NCI-H748 (cell line): ENCODE data around the gene FAM169A.
"Not testable (repeated sequence)": the region's sequence is repeated elsewhere in the genome, so short reads cannot be mapped to it uniquely, and the experiment has no call there.

Experiments
- DNase-seq: peaks from one replicate; lab custom pipeline; 2025; ENCODE audit not compliant: unreplicated experiment; lab: John Stamatoyannopoulos, UW

Gene FAM169A, protein sequence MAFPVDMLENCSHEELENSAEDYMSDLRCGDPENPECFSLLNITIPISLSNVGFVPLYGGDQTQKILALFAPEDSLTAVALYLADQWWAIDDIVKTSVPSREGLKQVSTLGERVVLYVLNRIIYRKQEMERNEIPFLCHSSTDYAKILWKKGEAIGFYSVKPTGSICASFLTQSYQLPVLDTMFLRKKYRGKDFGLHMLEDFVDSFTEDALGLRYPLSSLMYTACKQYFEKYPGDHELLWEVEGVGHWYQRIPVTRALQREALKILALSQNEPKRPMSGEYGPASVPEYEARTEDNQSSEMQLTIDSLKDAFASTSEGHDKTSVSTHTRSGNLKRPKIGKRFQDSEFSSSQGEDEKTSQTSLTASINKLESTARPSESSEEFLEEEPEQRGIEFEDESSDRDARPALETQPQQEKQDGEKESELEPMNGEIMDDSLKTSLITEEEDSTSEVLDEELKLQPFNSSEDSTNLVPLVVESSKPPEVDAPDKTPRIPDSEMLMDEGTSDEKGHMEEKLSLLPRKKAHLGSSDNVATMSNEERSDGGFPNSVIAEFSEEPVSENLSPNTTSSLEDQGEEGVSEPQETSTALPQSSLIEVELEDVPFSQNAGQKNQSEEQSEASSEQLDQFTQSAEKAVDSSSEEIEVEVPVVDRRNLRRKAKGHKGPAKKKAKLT

GRCh38 chr5:74865804-74866595 lies at the start of gene FAM169A:
TSS of gene FAM169A (minus strand) at chr5:74866387. CDS start at chr5:74841676, 24,711 bp downstream.
- DNase-seq = peak; percentile 82

DNA sequence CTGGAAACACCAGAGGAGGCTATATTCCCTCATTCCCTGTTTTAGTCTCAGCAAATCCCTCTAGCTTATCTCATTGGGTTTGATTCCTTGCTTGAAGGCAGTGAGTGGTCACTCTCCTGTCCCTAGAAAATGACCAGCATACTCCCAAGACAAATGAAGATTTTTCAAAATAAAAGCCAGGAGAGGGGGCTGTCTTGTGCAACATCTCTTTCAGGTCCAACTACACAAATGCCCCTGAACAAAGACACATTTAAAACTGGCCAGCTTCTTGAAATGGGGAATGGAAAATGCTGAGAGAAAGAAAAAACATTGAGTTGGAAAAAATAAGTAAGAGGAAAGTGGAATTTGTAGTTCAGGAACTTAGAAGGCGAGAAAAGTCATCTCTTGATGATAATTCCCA lies 49.3 kb upstream of the FAM169A start:
- DNase-seq = no peak

DNA sequence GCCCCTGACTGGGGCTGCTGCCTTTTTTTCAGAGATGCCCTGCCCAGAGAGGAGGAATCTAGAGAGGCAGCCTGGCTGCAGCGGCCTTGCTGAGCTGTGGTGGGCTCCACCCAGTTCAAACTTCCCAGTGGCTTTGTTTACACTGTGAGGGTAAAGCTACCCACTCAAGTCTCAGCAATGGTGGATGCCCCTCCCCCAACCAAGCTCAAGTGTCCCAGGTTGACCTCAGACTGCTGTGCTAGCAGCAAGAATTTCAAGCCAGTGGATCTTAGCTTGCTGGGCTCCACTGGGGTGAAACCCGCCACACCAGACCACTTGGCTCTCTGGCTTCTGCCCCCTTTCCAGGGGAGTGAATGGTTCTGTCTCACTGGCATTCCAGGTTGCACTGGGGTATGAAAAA lies 45.2 kb upstream of the FAM169A start:
- DNase-seq = not testable (repeated sequence)

- DNase-seq = not testable (repeated sequence)
Measured at GRCh38 chr5:74909888-74910287, 43.7 kb upstream of the FAM169A start.

DNA sequence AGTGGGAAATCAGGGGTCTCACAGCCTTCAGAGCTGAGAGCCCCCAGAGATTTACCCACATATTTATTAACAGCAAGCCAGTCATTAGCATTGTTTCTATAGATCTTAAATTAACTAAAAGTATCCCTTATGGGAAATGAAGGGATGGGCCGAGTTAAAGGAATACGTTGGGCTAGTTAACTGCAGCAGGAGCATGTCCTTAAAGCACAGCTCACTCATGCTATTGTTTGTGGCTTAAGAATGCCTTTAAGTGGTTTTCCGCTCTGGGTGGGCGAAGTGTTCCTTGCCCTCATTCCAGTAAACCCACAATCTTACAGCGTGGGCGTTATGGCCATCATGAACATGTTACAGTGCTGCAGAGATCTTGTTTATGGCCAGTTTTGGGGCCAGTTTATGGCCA lies 42.0 kb upstream of the FAM169A start:
- DNase-seq = not testable (repeated sequence)

DNA sequence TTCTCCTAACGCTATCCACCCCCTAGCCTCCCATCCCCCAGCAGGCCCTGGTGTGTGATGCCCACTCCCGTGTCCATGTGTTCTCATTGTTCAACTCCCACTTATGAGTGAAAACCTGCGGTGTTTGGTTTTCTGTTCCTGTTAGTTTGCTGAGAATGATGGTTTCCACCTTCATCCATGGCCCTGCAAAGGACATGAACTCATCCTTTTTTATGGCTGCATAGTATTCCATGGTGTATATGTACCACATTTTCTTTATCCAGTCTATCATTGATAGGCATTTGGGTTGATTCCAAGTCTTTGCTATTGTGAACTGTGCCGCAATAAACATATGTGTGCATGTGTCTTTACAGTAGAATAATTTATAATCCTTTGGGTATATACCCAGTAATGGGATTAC lies 38.5 kb upstream of the FAM169A start:
- not testable (repeated sequence) for DNase-seq

DNA sequence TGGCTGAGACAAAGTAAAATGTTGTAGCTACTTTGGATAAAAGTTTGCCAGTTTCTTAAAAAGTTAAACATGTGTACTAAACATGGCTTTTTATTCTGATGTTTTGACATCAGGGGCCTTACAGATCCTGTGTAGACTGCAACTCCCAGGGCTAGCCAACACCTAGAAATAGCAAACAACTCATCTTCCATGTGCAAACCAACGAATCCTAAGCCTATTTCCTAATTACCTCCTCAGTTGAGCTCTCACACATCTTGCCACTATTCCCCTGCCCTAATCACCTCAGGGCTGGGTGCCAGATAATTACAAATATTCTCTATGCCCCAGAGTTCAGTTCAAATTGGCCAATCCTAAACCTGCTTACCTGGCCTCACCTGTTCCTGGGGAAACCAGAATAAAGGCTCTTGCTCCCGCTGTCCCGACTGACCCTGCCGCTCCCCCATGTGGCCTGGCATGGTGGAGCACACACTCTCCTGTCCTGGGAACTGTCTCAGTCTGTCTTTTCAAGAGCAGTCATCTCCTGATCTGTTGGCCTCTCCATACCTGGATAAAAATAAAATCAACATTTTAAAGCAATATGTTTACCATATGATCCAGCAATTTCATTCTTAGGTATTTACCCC lies 37.1 kb upstream of the FAM169A start:
- DNase-seq = peak; percentile 79

DNA sequence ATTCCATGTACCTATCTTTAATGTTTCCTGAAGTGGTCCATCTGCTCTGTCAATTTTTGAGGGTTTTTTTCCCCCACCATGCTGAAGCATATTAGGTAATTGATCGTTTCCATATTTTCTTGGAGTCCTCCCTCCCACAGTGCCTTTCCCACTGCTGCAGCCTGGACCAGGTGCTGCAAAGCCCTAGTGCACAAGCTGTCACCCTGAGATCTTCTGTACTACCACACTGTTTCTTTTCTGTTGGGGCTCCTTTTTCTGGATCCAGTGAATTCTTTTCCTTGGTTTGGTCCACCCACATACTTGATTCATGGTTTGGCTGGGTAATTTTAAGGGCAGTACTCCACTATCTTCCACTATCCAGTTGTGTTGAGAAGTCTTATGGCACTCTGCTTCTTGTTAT lies 30.9 kb upstream of the FAM169A start:
- DNase-seq = no peak

GRCh38 chr5:74895906-74896305 lies 29.7 kb upstream of the FAM169A start:
- no peak for DNase-seq

DNA sequence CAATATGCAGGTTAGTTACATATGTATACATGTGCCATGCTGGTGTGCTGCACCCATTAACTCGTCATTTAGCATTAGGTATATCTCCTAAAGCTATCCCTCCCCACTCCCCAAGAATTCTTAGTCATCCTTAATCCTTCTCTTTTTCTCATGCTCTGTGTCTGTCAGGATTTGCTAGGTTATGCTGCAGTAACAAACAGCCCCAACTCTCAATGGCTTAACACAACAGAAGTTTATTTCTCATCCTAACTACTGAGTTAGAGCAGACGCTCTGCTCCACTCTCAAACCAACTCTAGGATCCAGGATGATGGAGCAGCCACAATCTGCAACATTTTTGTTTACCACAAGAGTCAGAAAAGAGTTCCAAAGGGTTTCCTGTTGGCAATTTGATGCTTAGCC lies 28.2 kb upstream of the FAM169A start:
- DNase-seq = no peak

DNA sequence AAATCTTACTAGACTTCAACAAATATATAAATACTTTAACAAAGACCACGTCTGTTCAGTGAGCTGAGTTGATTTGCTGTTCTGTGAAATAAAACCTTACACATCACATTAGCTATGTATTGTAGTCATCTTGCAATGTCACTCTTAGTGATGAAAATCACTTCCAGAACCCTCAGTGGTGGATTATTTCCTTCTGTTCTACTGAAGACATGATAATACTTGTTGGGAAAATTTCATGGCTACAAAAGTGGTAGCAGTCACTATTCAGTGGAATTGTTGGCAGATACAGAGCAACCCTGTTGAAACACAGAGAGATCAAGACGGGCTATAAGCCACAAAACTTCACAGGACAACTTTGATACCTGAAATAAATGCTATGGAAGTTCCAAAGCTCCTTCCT lies 26.7 kb upstream of the FAM169A start:
- DNase-seq = no peak

GRCh38 chr5:74889523-74890105 lies 23.4 kb upstream of the FAM169A start:
- DNase-seq = no peak

- DNase-seq = no peak
Measured at GRCh38 chr5:74888117-74888516, 21.9 kb upstream of the FAM169A start.

DNA sequence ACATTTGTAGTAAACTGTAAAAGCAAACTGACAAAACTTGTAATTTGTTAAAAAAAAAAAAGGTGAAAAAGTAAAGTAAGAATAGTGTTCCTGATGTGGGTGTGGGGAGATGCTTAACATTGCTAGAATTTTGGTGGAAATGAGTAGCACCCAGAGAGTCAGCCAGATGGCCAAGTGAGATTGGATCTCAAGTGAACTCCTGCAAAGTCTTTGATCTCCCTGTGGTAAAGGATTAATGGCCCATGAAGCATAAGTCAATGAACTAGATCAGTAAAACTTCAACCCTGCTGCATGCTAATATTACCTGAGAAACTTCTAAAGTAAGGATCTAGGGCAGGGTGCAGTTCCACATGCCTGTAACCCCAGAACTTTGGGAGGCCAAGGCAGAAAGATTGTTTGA lies 19.0 kb upstream of the FAM169A start:
- DNase-seq = no peak

GRCh38 chr5:74882379-74883134 lies 16.4 kb upstream of the FAM169A start:
- DNase-seq = not testable (repeated sequence)

- peak; percentile 19 for DNase-seq
Measured at GRCh38 chr5:74877624-74878304, 11.6 kb upstream of the FAM169A start.

DNA sequence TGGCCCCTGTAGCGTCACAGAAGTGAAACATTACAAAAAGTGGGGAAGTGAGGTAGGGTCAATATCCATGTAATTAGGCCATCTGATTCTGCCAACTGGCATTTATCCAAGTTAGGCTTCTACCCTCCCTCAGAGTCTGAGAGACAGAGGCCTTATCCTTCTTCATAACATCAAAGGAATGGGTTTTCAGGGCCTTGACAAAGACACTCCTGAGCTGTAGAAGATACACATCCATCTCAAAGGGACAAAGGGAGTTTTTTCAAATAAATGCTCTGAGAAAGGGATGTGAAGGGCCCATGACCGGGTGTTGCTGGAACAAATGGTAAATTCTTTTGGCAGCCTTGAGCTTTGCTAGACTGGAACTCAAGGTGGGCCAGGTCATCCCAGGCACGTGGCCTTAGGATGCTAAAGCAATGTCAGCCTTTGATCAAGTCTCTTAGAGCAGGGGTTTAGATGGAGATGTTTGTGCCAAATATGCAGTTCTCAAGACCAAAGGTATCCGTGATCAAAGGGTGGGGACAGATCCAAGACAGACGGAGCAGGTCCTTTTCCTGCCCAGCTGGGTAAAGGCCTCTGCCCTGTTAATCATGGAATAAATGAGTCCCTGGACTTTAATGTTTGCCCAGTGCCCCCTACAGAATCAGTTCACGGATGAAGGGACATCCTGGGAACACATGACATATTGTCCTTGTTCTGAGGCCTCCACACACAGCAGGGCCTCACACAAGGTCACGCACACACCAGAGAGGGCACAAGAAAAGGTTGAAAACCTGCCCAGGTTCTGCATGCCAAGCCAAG lies 10.0 kb upstream of the FAM169A start:
- DNase-seq = no peak

DNA sequence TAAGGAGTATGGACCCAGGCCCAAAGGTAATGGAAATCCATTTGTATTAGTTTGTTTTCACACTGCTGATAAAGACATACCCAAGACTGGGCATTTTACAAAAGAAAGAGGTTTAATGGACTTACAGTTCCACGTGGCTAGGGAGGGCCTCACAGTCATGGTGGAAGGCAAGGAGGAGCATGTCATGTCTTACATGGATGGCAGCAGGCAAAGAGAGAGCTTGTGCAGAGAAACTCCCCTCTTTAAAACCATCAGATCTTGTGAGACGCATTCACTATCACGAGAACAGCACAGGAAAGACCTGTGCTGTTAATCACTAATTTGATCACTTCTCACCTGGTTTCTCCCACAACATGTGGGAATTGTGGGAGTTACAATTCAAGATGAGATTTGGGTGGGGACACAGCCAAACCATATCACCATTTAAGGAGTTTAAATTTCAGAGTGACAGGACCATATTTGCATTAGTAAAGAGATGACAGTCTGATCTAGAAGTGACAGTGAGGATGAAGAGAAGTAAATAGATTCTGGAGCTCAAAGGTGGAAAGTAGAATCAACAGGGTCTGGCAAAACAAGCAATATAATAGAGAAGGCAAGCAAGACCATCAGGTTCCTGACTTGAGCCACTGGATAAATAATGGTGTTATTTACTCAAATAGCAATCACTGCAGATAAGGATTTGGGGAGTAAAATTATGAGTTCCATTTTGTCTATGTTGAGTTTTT lies 7.5 kb upstream of the FAM169A start:
- no peak for DNase-seq
